K562 (cell line): Measurements from ENCODE around the gene TTC31.

ENCODE experiments used
- BRF2 ChIP-seq: IDR thresholded peaks from 3 replicates; pipeline ENCODE4 v1.6.1; 2011; ENCODE audit warnings: borderline replicate concordance, mild to moderate bottlenecking; ENCODE audit not compliant: insufficient read length, insufficient read depth
- CBX5 ChIP-seq: IDR thresholded peaks from 2 replicates; pipeline ENCODE4 v1.6.1; 2014; ENCODE audit warnings: low read depth, borderline replicate concordance
- MAX ChIP-seq: sonication (generic); formaldehyde crosslinking; IDR thresholded peaks from 2 replicates; pipeline ENCODE4 v1.9.0; 2022; ENCODE audit warnings: mild to moderate bottlenecking, missing genetic modification reagents
- NFIC ChIP-seq: fragments of 450-650 bp; IDR thresholded peaks from 2 replicates; pipeline ENCODE4 v1.6.1; 2017; ENCODE audit warnings: mild to moderate bottlenecking, inconsistent platforms
- PHB ChIP-seq: fragments of 250-450 bp; sonication (Bioruptor Pico); IDR thresholded peaks from 2 replicates; pipeline ENCODE4 v1.5.0; 2021
- POLR2A ChIP-seq: fragments of 450-650 bp; conservative IDR thresholded peaks from 2 replicates; pipeline ENCODE4 v1.6.1; 2016
- REST ChIP-seq, 2 experiments: fragments of 450-650 bp; formaldehyde crosslinking in 1 of 2; IDR thresholded peaks; 2 replicates each; pipeline versions ENCODE4 v1.4.0 to v1.6.1; 2014 to 2020; ENCODE audit warnings: mild to moderate bottlenecking in 2 of 2, borderline replicate concordance in 1 of 2, low read depth in 1 of 2
- ZNF76 ChIP-seq: fragments of 250-450 bp; sonication (Bioruptor Pico); IDR thresholded peaks from 2 replicates; pipeline ENCODE4 v1.4.0; 2020; ENCODE audit warnings: mild to moderate bottlenecking, moderate library complexity, borderline replicate concordance
- TF ChIP-seq, protein P1 (sequence below), 3 experiments: IDR thresholded peaks in 2 of 3; conservative IDR thresholded peaks in 1 of 3; 2 replicates each; pipeline ENCODE4 v1.5.1; 2011 to 2012; ENCODE audit warnings: low read length in 3 of 3, mild to moderate bottlenecking in 3 of 3, control low read depth in 2 of 3, improper control_type of control experiment in 1 of 3, inconsistent platforms in 1 of 3, low read depth in 1 of 3, mixed read lengths in 1 of 3, moderate library complexity in 1 of 3; ENCODE audit not compliant: insufficient read depth in 2 of 3

GRCh38 chr2:74512744-74513604, 30.1 kb downstream of the TTC31 start:
- TF ChIP-seq NFIC = no peak
- TF ChIP-seq MAX (CRISPR knock-in tag) = no peak
- TF ChIP-seq BRF2 = no peak
- TF ChIP-seq, protein P1, sequence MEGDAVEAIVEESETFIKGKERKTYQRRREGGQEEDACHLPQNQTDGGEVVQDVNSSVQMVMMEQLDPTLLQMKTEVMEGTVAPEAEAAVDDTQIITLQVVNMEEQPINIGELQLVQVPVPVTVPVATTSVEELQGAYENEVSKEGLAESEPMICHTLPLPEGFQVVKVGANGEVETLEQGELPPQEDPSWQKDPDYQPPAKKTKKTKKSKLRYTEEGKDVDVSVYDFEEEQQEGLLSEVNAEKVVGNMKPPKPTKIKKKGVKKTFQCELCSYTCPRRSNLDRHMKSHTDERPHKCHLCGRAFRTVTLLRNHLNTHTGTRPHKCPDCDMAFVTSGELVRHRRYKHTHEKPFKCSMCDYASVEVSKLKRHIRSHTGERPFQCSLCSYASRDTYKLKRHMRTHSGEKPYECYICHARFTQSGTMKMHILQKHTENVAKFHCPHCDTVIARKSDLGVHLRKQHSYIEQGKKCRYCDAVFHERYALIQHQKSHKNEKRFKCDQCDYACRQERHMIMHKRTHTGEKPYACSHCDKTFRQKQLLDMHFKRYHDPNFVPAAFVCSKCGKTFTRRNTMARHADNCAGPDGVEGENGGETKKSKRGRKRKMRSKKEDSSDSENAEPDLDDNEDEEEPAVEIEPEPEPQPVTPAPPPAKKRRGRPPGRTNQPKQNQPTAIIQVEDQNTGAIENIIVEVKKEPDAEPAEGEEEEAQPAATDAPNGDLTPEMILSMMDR (IDR thresholded peaks at IDR 0.05 in 2 of 3, conservative IDR thresholded peaks at IDR 0.05 in 1 of 3; ENCODE audit: insufficient read depth in 2 of 3, low read depth in 1 of 3, low read length in 3 of 3) = no peak
- TF ChIP-seq REST (IDR thresholded peaks at IDR 0.05; ENCODE audit: borderline replicate concordance) = no peak
- no peak for TF ChIP-seq REST (CRISPR knock-in tag; IDR thresholded peaks at IDR 0.05; ENCODE audit: low read depth)
- no peak for TF ChIP-seq ZNF76
- TF ChIP-seq PHB (CRISPR knock-in tag) = no peak
- no peak for TF ChIP-seq CBX5
- TF ChIP-seq POLR2A = no peak
